C4-2B (cell line): ENCODE measurements around the gene DDX5.

Source experiments
- CTCF ChIP-seq: fragments of 450-650 bp; conservative IDR thresholded peaks from 2 replicates; pipeline ENCODE4 v1.5.1; 2017; ENCODE audit warnings: mild to moderate bottlenecking
- ZFX ChIP-seq: fragments of 450-650 bp; IDR thresholded peaks from 2 replicates; pipeline ENCODE4 v1.6.1; 2017

DNA sequence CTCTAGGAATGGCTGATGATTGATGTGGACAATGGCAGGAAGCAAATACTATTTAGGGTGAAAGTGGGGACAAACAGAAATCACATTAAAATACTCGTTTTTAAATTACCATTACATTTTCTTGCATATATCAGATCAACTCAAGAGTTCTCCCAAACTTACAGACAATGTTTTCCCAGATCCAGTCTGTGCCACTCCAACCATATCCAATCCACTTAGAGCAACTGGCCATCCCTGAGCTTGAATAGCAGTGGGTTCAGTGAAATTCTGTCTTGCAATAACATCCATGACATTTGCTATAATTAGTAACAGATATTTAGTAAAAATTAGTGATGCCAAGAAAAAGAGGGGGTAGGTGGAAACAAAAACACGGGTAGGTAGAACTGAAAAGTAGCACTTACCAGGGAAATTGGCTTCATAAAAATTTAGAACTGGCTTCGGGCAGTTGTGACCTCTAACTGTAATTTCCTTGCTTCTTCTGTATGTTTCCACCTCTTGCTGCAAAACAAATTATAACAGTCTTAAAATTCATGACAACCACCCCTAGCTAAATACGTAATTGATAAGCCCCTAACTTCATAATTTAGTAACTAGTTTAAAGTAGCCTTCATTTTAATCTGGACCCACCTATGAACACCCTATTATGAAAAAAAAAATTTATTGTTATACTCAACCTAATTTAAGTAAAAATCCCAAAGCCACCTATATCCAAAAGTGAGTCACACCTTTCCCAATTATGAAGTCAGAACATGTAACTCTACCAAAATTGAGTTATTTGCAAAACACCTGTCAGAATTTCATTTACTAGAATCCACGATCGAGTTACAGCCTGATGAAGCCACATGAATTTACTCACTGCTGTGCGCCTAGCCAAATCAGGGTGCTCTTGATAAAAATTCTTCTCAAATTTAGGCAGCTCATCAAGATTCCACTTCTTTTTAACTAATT, 2.0 kb downstream of the DDX5 start:
- TF ChIP-seq CTCF (no peak), ZFX (no peak)
